K562 (cell line): ENCODE measurements around the gene EMC8. TPM values are rescaled to one million over a fixed set of nuclear protein-coding genes. Genes with fewer than 3 reads are reported as not detected.

Source experiments
- ATAC-seq: fragments of 200-7000 bp; cut with Tn5 transposase; 3 replicates; pipeline ENCODE4 v1.9.1; 2020; ENCODE audit warnings: moderate library complexity
- BruUV-seq: library from RNA; stranded (reverse); fragments of 400-500 nt; replicated peaks from 2 replicates; lab custom pipeline; 2021; lab: Mats Ljungman, UMichigan
- CTCF ChIA-PET: fragments of 300-600 bp; formaldehyde crosslinking; extraction: SDS; loops from one replicate; lab custom pipeline; 2021; ENCODE audit warnings: low intra/inter-chr PET ratio; lab: Yijun Ruan, JAX
- POLR2A ChIA-PET: fragments of 300-600, 350-650 bp; sonication (Branson Sonifier 250); formaldehyde crosslinking; extraction: SDS; loops from one replicate; lab custom pipeline; 2021; ENCODE audit warnings: antibody characterized with exemption, inconsistent platforms; lab: Yijun Ruan, JAX
- DNase-seq, 4 experiments: peaks; one replicate each; pipeline versions ENCODE4 v3.0.0 to v3.0.0-alpha.2; 2011 to 2018; ENCODE audit warnings: low spot score in 3 of 4, mixed read lengths in 3 of 4; ENCODE audit errors: extremely low read depth in 1 of 4
- FAIRE-seq: peaks from 2 replicates; lab custom pipeline; 2011; peaks lifted over from hg19 to GRCh38; lab: Jason Lieb, UNC
- H2AFZ ChIP-seq: 2 replicates; pipeline ENCODE4 v1.6.0; 2011; ENCODE audit warnings: low read depth, low read length, control low read depth, inconsistent platforms
- H3K27ac ChIP-seq: fragments of 200-600 bp; 3 replicates; pipeline ENCODE4 v1.8.0; 2011; ENCODE audit warnings: low read depth, mild to moderate bottlenecking, control low read depth, inconsistent platforms, low read length, moderate library complexity, mixed read lengths; ENCODE audit errors: extremely low read depth
- H3K27me3 ChIP-seq, 2 experiments: fragments of 300-600 bp in 1 of 2; 2 replicates in 1 of 2; 3 replicates in 1 of 2; pipeline versions ENCODE4 v1.6.0 to v1.8.0; 2011; ENCODE audit warnings: inconsistent platforms in 2 of 2, low read length in 2 of 2, mild to moderate bottlenecking in 1 of 2, mixed read lengths in 1 of 2, moderate library complexity in 1 of 2; ENCODE audit not compliant: control insufficient read depth in 2 of 2, insufficient read depth in 2 of 2
- H3K36me3 ChIP-seq: fragments of 300-600 bp; 3 replicates; pipeline ENCODE4 v1.8.0; 2011; ENCODE audit warnings: mild to moderate bottlenecking, low read length, inconsistent platforms; ENCODE audit not compliant: control insufficient read depth, insufficient read depth
- H3K4me1 ChIP-seq, 2 experiments: fragments of 200-600 bp in 1 of 2; replicated peaks in 1 of 2; 2 replicates in 1 of 2; 3 replicates in 1 of 2; pipeline versions ENCODE4 v1.5.1 to v1.8.0; 2011; ENCODE audit warnings: inconsistent platforms in 2 of 2, low read length in 2 of 2, mild to moderate bottlenecking in 1 of 2, mixed read lengths in 1 of 2, moderate library complexity in 1 of 2; ENCODE audit not compliant: control insufficient read depth in 2 of 2, insufficient read depth in 2 of 2
- H3K4me2 ChIP-seq: 2 replicates; pipeline ENCODE4 v1.6.1; 2011; ENCODE audit warnings: low read length, control low read depth, inconsistent platforms, mixed read lengths; ENCODE audit not compliant: insufficient read depth
- H3K4me3 ChIP-seq: fragments of 200-600 bp; sonication (generic), shearing (Covaris generic); 2 replicates; pipeline ENCODE4 v1.5.1; 2016; ENCODE audit warnings: control low read depth, inconsistent platforms
- H3K79me2 ChIP-seq: fragments of 200-600 bp; 3 replicates; pipeline ENCODE4 v1.8.0; 2011; ENCODE audit warnings: low read length, inconsistent platforms; ENCODE audit not compliant: control insufficient read depth, insufficient read depth
- H3K9ac ChIP-seq, 2 experiments: 2 replicates each; pipeline versions ENCODE4 v1.6.0 to v1.6.1; 2011; ENCODE audit warnings: low read depth in 2 of 2, low read length in 2 of 2, control low read depth in 1 of 2, inconsistent platforms in 1 of 2, mild to moderate bottlenecking in 1 of 2, mixed read lengths in 1 of 2; ENCODE audit not compliant: insufficient read depth in 1 of 2
- H3K9me1 ChIP-seq: one replicate; pipeline ENCODE4 v1.6.0; 2011; ENCODE audit warnings: inconsistent platforms, mild to moderate bottlenecking, low read length, moderate library complexity; ENCODE audit not compliant: control insufficient read depth, insufficient read depth
- H3K9me3 ChIP-seq: replicated peaks from 2 replicates; pipeline ENCODE4 v1.5.1; 2011; ENCODE audit warnings: low read depth, low read length, inconsistent platforms; ENCODE audit not compliant: control insufficient read depth, insufficient read depth
- H4K20me1 ChIP-seq: replicated peaks from 2 replicates; pipeline ENCODE4 v1.6.1; 2011; ENCODE audit warnings: low read length, inconsistent platforms, mixed read lengths; ENCODE audit not compliant: control insufficient read depth, insufficient read depth
- DPF2 ChIP-seq: fragments of 450-650 bp; IDR thresholded peaks from 2 replicates; pipeline ENCODE4 v1.6.1; 2016
- GTF2F1 ChIP-seq: IDR thresholded peaks from 2 replicates; pipeline ENCODE4 v1.6.1; 2011; ENCODE audit warnings: low read depth, low read length, improper control_type of control experiment
- JUND ChIP-seq, 2 experiments: IDR thresholded peaks; 2 replicates in 1 of 2; 3 replicates in 1 of 2; pipeline ENCODE4 v1.6.1; 2011; ENCODE audit warnings: borderline replicate concordance in 2 of 2, low read depth in 2 of 2, low read length in 2 of 2, improper control_type of control experiment in 1 of 2, missing biosample characterization in 1 of 2, missing genetic modification characterization in 1 of 2, missing genetic modification reagents in 1 of 2
- KAT2B ChIP-seq: IDR thresholded peaks from one replicate; pipeline ENCODE4 v1.6.1; 2012; ENCODE audit warnings: low read depth, mild to moderate bottlenecking, control low read depth, inconsistent platforms, low read length, moderate library complexity
- KLF16 ChIP-seq: IDR thresholded peaks from 2 replicates; pipeline ENCODE4 v1.6.1; 2016; ENCODE audit warnings: antibody characterized with exemption
- MCM3 ChIP-seq: fragments of 450-650 bp; IDR thresholded peaks from 2 replicates; pipeline ENCODE4 v1.6.1; 2016
- SAFB2 ChIP-seq: fragments of 200-400 bp; formaldehyde crosslinking; IDR thresholded peaks from 2 replicates; pipeline ENCODE4 v1.6.1; 2018; ENCODE audit warnings: borderline replicate concordance, low read length, low read depth, moderate library complexity; ENCODE audit not compliant: severe bottlenecking
- SMAD4 ChIP-seq: fragments of 250-450 bp; sonication (Bioruptor Pico); conservative IDR thresholded peaks from 2 replicates; pipeline ENCODE4 v1.8.0; 2021; ENCODE audit warnings: inconsistent platforms, mild to moderate bottlenecking, moderate library complexity
- SMARCE1 ChIP-seq: fragments of 450-650 bp; IDR thresholded peaks from 2 replicates; pipeline ENCODE4 v1.7.1; 2016; ENCODE audit warnings: mild to moderate bottlenecking
- SRSF7 ChIP-seq: fragments of 200-400 bp; formaldehyde crosslinking; optimal IDR thresholded peaks from 2 replicates; pipeline ENCODE3; 2017; ENCODE audit warnings: mild to moderate bottlenecking, low read depth, low read length
- XRCC4 ChIP-seq: IDR thresholded peaks from one replicate; pipeline ENCODE4 v1.6.1; 2011; ENCODE audit not compliant: insufficient read depth, insufficient read length; ENCODE audit errors: extremely low read depth
- YY1 ChIP-seq, 3 experiments: IDR thresholded peaks; 2 replicates each; pipeline ENCODE4 v1.6.1; 2011; ENCODE audit warnings: low read length in 2 of 3, mild to moderate bottlenecking in 2 of 3, moderate library complexity in 2 of 3, borderline replicate concordance in 1 of 3, control low read depth in 1 of 3, low read depth in 1 of 3; ENCODE audit not compliant: insufficient read depth in 3 of 3, insufficient replicate concordance in 2 of 3, control insufficient read depth in 1 of 3, insufficient read length in 1 of 3; ENCODE audit errors: extremely low read depth in 1 of 3
- ZNF23 ChIP-seq: fragments of 250-450 bp; sonication (Bioruptor Pico); IDR thresholded peaks from 2 replicates; pipeline ENCODE4 v1.4.0; 2020; ENCODE audit warnings: mild to moderate bottlenecking
- ZNF780A ChIP-seq: fragments of 250-450 bp; sonication (Bioruptor Pico); IDR thresholded peaks from 2 replicates; pipeline ENCODE4 v1.5.0; 2021; ENCODE audit warnings: mild to moderate bottlenecking
- WGBS: fragments of 100-300 bp; shearing (Covaris generic); methylation state at CpG from one replicate; pipeline ENCODE4 v1.1.6; 2016; ENCODE audit warnings: low coverage, mixed read lengths; ENCODE audit not compliant: insufficient coverage; ENCODE audit errors: missing lambda C conversion rate; 5-methylcytosine and 5-hydroxymethylcytosine counted together
- in situ Hi-C: fragments of 300-500 bp; cut with MboI; formaldehyde crosslinking; loops from 4 replicates; pipeline ENCODE4 v1.15.0; 2018; ENCODE audit warnings: inconsistent platforms, mixed read lengths
- intact Hi-C: fragments of 100-400 bp; cut with micrococcal nuclease; formaldehyde crosslinking; loops from 2 replicates; pipeline ENCODE4 v1.14.2; 2022
- polyA plus RNA-seq, 8 experiments: library from polyadenylated mRNA; depleted of rRNA in 4 of 8; stranded (reverse) in 5 of 8; unstranded in 3 of 8; fragments of >200 nt; fragmentation: Nextera tagmentation in 2 of 8; fragmentation: Illumina TruSeq in 1 of 8; extraction: Ambion mirVana in 2 of 8; extraction: Trizol in 1 of 8; gene quantifications; 2 replicates each; pipeline versions ENCODE4 v1.2.1 to v1.2.3, GENCODE V29; 2011 to 2014; ENCODE audit warnings: inconsistent platforms in 1 of 8, missing spikeins in 1 of 8
- total RNA-seq, 7 experiments: library from RNA; depleted of rRNA in 6 of 7; stranded (reverse); fragments of >200 nt in 6 of 7; fragmentation: Illumina TruSeq in 2 of 7; extraction: Trizol in 2 of 7; gene quantifications; 2 replicates each; pipeline versions ENCODE4 v1.2.1 to v1.2.3, GENCODE V29; 2011 to 2021; ENCODE audit warnings: low replicate concordance in 1 of 7

The EMC8 gene
- total and polyA plus RNA-seq, 9 of the 15 experiments (the other 6 are each of a cell fraction or from before 2014, with no cell fraction given): 11.4 to 81.8 (median 48.6) TPM

GRCh38 chr16:85768199-85768598, 31.1 kb downstream of the EMC8 start:
- Histone ChIP-seq H2AFZ (no peak overlapping the region), H3K9ac (peak overlapping the region in 1 of 2 experiments; percentile 6; a peak in 1 of 4 replicates), H3K9me1 (no peaks in the 10 kb centered on the region), H3K36me3 (no peaks in the 10 kb centered on the region), H3K4me1 (peaks cover 0 to 4% of the 10 kb centered on the region in 2 experiments; a peak in 3 of 5 replicates), H3K27ac (no peak overlapping the region), H3K4me3 (no peak overlapping the region), H3K4me2 (no peak overlapping the region), H4K20me1 (no peaks in the 10 kb centered on the region)
- BruUV-seq: no TSS peak
- CTCF ChIA-PET: interaction anchor here (0.6 kb wide), 1 partner anchor 11 kb away, joined by 3 read pairs; no protein-coding TSS in a partner anchor
- no peak for ATAC-seq
- POLR2A ChIA-PET: interaction anchor here (0.6 to 1.6 kb wide), 2 partner anchors 14 to 57 kb away, joined by 3 read pairs; no protein-coding TSS in a partner anchor
- TF ChIP-seq SRSF7: no peak
- TF ChIP-seq ZNF780A (CRISPR knock-in tag): no peak
- peak in 1 of 3 experiments; percentile 37 for TF ChIP-seq YY1 (IDR thresholded peaks at IDR 0.05; ENCODE audit: borderline replicate concordance in 1 of 3, control insufficient read depth in 1 of 3, extremely low read depth in 1 of 3, insufficient read depth in 3 of 3, insufficient read length in 1 of 3, insufficient replicate concordance in 2 of 3, low read depth in 1 of 3, low read length in 2 of 3)
- TF ChIP-seq, all 486 proteins: peak for 1
- in situ Hi-C loops: no loop called here
- 42% methylated on average over 2 of the region's 2 CpGs for WGBS
- Histone ChIP-seq H3K79me2 (no peaks in the 10 kb centered on the region), H3K9me3 (no peaks in the 10 kb centered on the region), H3K27me3 (peaks cover 12 to 23% of the 10 kb centered on the region in 2 experiments; a peak in 4 of 5 replicates)
- no peak for FAIRE-seq
- intact Hi-C loops: no loop called here
- DNase-seq: no peak

GRCh38 chr16:85767531-85767930, 31.8 kb downstream of the EMC8 start:
- H3K4me1 ChIP-seq: peaks cover 0 to 8% of the 10 kb centered on the region in 2 experiments; a peak in 3 of 5 replicates
- ATAC-seq: peak; percentile 59
- WGBS: 5% methylated on average over 8 of the region's 8 CpGs
- H3K4me3 ChIP-seq: no peak overlapping the region
- DNase-seq: peak in 1 of 4 experiments; percentile 15
- H3K9me1 ChIP-seq: no peaks in the 10 kb centered on the region
- in situ Hi-C loops (no loop called here), intact Hi-C loops (no loop called here)
- no peak overlapping the region for H2AFZ ChIP-seq
- no peak overlapping the region; a peak in 1 of 4 replicates for H3K9ac ChIP-seq
- no peaks in the 10 kb centered on the region for H3K79me2 ChIP-seq
- no peak overlapping the region for H3K4me2 ChIP-seq
- H3K27me3 ChIP-seq: peaks cover 12 to 30% of the 10 kb centered on the region in 2 experiments; a peak in 4 of 5 replicates
- ChIA-PET CTCF (no interaction called here), POLR2A (interaction anchor here (1.6 kb wide), 1 partner anchor 14 kb away, joined by 3 read pairs; no protein-coding TSS in a partner anchor)
- H4K20me1 ChIP-seq: no peaks in the 10 kb centered on the region
- no TSS peak for BruUV-seq
- H3K9me3 ChIP-seq: no peaks in the 10 kb centered on the region
- no peak overlapping the region for H3K27ac ChIP-seq
- no peaks in the 10 kb centered on the region for H3K36me3 ChIP-seq
- no peak for FAIRE-seq
- TF ChIP-seq SMAD4 (CRISPR knock-in tag) (no peak), MCM3 (no peak), KLF16 (no peak), GTF2F1 (no peak), SAFB2 (no peak), ZNF23 (CRISPR knock-in tag) (no peak), JUND (IDR thresholded peaks at IDR 0.05; ENCODE audit: borderline replicate concordance, low read depth, low read length) (peak; percentile 29; the same call in 1 of the 2 replicates), JUND (tag; IDR thresholded peaks at IDR 0.05; ENCODE audit: borderline replicate concordance, low read depth, low read length) (peak; percentile 38; the same call in 1 of the 3 replicates), SMARCE1 (no peak), KAT2B (no peak), XRCC4 (no peak), DPF2 (peak; percentile 36; the same call in 1 of the 2 replicates)
